ENCODE results near the gene CAMK1D. TPM values are rescaled to one million over a fixed set of nuclear protein-coding genes. Genes with fewer than 3 reads are reported as not detected.

The CAMK1D gene
- total and polyA plus RNA-seq, 2 experiments from 2014 or later = 4.6 to 7.2 TPM

GRCh38 chr10:12613136-12613535 lies 263.8 kb downstream of the CAMK1D start:
- Mint-ChIP-seq H3K27me3 (ENCODE audit: insufficient read depth, low read depth, poor library complexity) (peaks cover 2% of the 10 kb centered on the region), H3K4me3 (no peak overlapping the region), H3K36me3 (ENCODE audit: low read depth) (no peaks in the 10 kb centered on the region), H3K4me1 (peaks cover 2% of the 10 kb centered on the region; the same call in 1 of the 3 replicates), H3K27ac (no peak overlapping the region), H3K9me3 (no peaks in the 10 kb centered on the region)
- TF ChIP-seq EZH2phosphoT487 (IDR thresholded peaks at IDR 0.05; ENCODE audit: unreplicated experiment) = no peak
- H3K4me3 ChIP-seq = no peak overlapping the region
- H3K79me2 ChIP-seq (replicated peaks; ENCODE audit: insufficient read depth) = no peaks in the 10 kb centered on the region
- H3K9me2 ChIP-seq (ENCODE audit: insufficient read depth) = no peaks in the 10 kb centered on the region
- H3F3A ChIP-seq (replicated peaks; ENCODE audit: low read depth) = no peaks in the 10 kb centered on the region
- ATAC-seq = no peak
- no peak for DNase-seq (ENCODE audit: low spot score)
- no peaks in the 10 kb centered on the region for H3K36me3 ChIP-seq (ENCODE audit: insufficient read depth)
- no peaks in the 10 kb centered on the region for H3K27me3 ChIP-seq (ENCODE audit: insufficient read depth)
- H3K4me1 ChIP-seq (ENCODE audit: insufficient read depth) = no peaks in the 10 kb centered on the region
- H3K4me2 ChIP-seq = no peak overlapping the region
- no peaks in the 10 kb centered on the region; the same call in 1 of the 2 replicates for H4K20me1 ChIP-seq (replicated peaks; ENCODE audit: insufficient read depth)
- H2AFZ ChIP-seq = no peak overlapping the region
- H3K27ac ChIP-seq (ENCODE audit: low read depth) = no peak overlapping the region

GRCh38 chr10:12614177-12614995 lies 265.0 kb downstream of the CAMK1D start:
- Histone ChIP-seq H3K36me3 (ENCODE audit: insufficient read depth) (no peaks in the 10 kb centered on the region), H3K4me1 (ENCODE audit: insufficient read depth) (no peaks in the 10 kb centered on the region), H3K27me3 (ENCODE audit: insufficient read depth) (no peaks in the 10 kb centered on the region), H4K20me1 (replicated peaks; ENCODE audit: insufficient read depth) (no peaks in the 10 kb centered on the region), H3F3A (replicated peaks; ENCODE audit: low read depth) (no peaks in the 10 kb centered on the region), H3K4me3 (no peak overlapping the region), H3K27ac (ENCODE audit: low read depth) (no peak overlapping the region), H3K79me2 (replicated peaks; ENCODE audit: insufficient read depth) (no peaks in the 10 kb centered on the region), H2AFZ (no peak overlapping the region), H3K4me2 (no peak overlapping the region), H3K9me2 (ENCODE audit: insufficient read depth) (no peaks in the 10 kb centered on the region)
- H3K27ac Mint-ChIP-seq = no peak overlapping the region
- no peak for DNase-seq (ENCODE audit: low spot score)
- no peaks in the 10 kb centered on the region for H3K36me3 Mint-ChIP-seq (ENCODE audit: low read depth)
- ATAC-seq = no peak
- peaks cover 2% of the 10 kb centered on the region for H3K27me3 Mint-ChIP-seq (ENCODE audit: insufficient read depth, low read depth, poor library complexity)
- peaks cover 2% of the 10 kb centered on the region; the same call in 1 of the 3 replicates for H3K4me1 Mint-ChIP-seq
- H3K9me3 Mint-ChIP-seq = no peaks in the 10 kb centered on the region
- H3K4me3 Mint-ChIP-seq = no peak overlapping the region
- TF ChIP-seq EZH2phosphoT487 (IDR thresholded peaks at IDR 0.05; ENCODE audit: unreplicated experiment) = no peak
- no peak for TF ChIP-seq CTCF (conservative IDR thresholded peaks at IDR 0.05; ENCODE audit: low read depth in 2 of 2)
- TF ChIP-seq JUNB (IDR thresholded peaks at IDR 0.05; ENCODE audit: unreplicated experiment) = no peak
- no peak for TF ChIP-seq CREB1 (CRISPR knock-in tag; IDR thresholded peaks at IDR 0.05; ENCODE audit: low read depth)
- TF ChIP-seq ZNF114 (CRISPR knock-in tag; IDR thresholded peaks at IDR 0.05) = no peak
- no peak for TF ChIP-seq ETS1 (IDR thresholded peaks at IDR 0.05)
- no peak for TF ChIP-seq POLR2AphosphoS5 (IDR thresholded peaks at IDR 0.05; ENCODE audit: low read depth)
- no peak for TF ChIP-seq ZNF462 (CRISPR knock-in tag; IDR thresholded peaks at IDR 0.05)
